GM12892 (cell line): ENCODE measurements around the gene MPPE1.

ENCODE experiments used
- POLR2A ChIP-seq: IDR thresholded peaks from 2 replicates; pipeline ENCODE4 v1.6.1; 2011; ENCODE audit warnings: low read depth, low read length, control low read depth
- POLR2AphosphoS5 ChIP-seq: IDR thresholded peaks from 2 replicates; pipeline ENCODE4 v1.6.1; 2011; ENCODE audit warnings: low read depth, low read length, control low read depth

- no peak for TF ChIP-seq POLR2A
- no peak for TF ChIP-seq POLR2AphosphoS5
Measured at GRCh38 chr18:11883153-11883552, 25.0 kb downstream of the MPPE1 start.
